Stimulated activated effector memory CD8-positive, alpha-beta T cell treated with anti-CD3 and anti-CD28 coated beads, Interleukin-12 subunit alpha, Interleukin-12 subunit beta, amount 100 ng/mL, for 72 hours (primary cell): ENCODE data around the gene RPS19BP1.
"Not testable (repeated sequence)": the region's sequence is repeated elsewhere in the genome, so short reads cannot be mapped to it uniquely, and the experiment has no call there.

ENCODE experiments used
- ATAC-seq: fragments of 150-1000 bp; cut with Tn5 transposase; 2 replicates; pipeline ENCODE4 v1.10.0; 2021
- DNase-seq, 2 donors: peaks; one replicate each; pipeline ENCODE4 v3.0.0; 2021 to 2022; ENCODE audit warnings: low spot score in 2 of 2
- H3K27ac Mint-ChIP-seq: one replicate; pipeline ENCODE4 v1.8.0; 2022; ENCODE audit warnings: mild to moderate bottlenecking, mixed read lengths
- H3K36me3 Mint-ChIP-seq: one replicate; pipeline ENCODE4 v1.8.0; 2022; ENCODE audit warnings: mild to moderate bottlenecking, mixed read lengths
- H3K4me1 Mint-ChIP-seq: one replicate; pipeline ENCODE4 v1.8.0; 2022; ENCODE audit warnings: mixed read lengths
- H3K4me3 Mint-ChIP-seq: one replicate; pipeline ENCODE4 v1.8.0; 2022; ENCODE audit warnings: mild to moderate bottlenecking, mixed read lengths
- H3K9me3 Mint-ChIP-seq: one replicate; pipeline ENCODE4 v1.8.0; 2022; ENCODE audit warnings: mixed read lengths

Gene RPS19BP1

GRCh38 chr22:39515266-39516050 lies 17.1 kb downstream of the RPS19BP1 start:
- Mint-ChIP-seq H3K4me1 (peaks cover 36% of the 10 kb centered on the region), H3K9me3 (no peaks in the 10 kb centered on the region), H3K27ac (peak overlapping the region; percentile 63), H3K4me3 (no peak overlapping the region), H3K36me3 (peaks cover 93% of the 10 kb centered on the region)
- DNase-seq (no peak), ATAC-seq (no peak)

- ATAC-seq = no peak
Observed at GRCh38 chr22:39514373-39514973, 18.1 kb downstream of the RPS19BP1 start.

GRCh38 chr22:39513791-39514190 lies 18.8 kb downstream of the RPS19BP1 start:
- Mint-ChIP-seq H3K4me3 (no peak overlapping the region), H3K36me3 (peaks cover 93% of the 10 kb centered on the region), H3K27ac (peak overlapping the region; percentile 32), H3K9me3 (no peaks in the 10 kb centered on the region), H3K4me1 (peaks cover 33% of the 10 kb centered on the region)
- DNase-seq (no peak), ATAC-seq (no peak)

More at GRCh38 chr22:39514373-39514973, 18.1 kb downstream of the RPS19BP1 start:
- no peaks in the 10 kb centered on the region for H3K9me3 Mint-ChIP-seq
- H3K4me3 Mint-ChIP-seq = no peak overlapping the region
- no peak for DNase-seq
- H3K4me1 Mint-ChIP-seq = peaks cover 35% of the 10 kb centered on the region
- no peak overlapping the region for H3K27ac Mint-ChIP-seq
- H3K36me3 Mint-ChIP-seq = peaks cover 93% of the 10 kb centered on the region

- Mint-ChIP-seq H3K27ac (no peak overlapping the region), H3K9me3 (no peaks in the 10 kb centered on the region), H3K4me1 (peaks cover 38% of the 10 kb centered on the region), H3K36me3 (peaks cover 100% of the 10 kb centered on the region), H3K4me3 (no peak overlapping the region)
- DNase-seq (no peak), ATAC-seq (no peak)
Observed at GRCh38 chr22:39512026-39512425, 20.5 kb downstream of the RPS19BP1 start.

- Mint-ChIP-seq H3K4me1 (peaks cover 45% of the 10 kb centered on the region), H3K27ac (no peak overlapping the region), H3K9me3 (no peaks in the 10 kb centered on the region), H3K36me3 (peaks cover 100% of the 10 kb centered on the region), H3K4me3 (no peak overlapping the region)
- DNase-seq (no peak), ATAC-seq (no peak)
Observed at GRCh38 chr22:39511226-39511625, 21.3 kb downstream of the RPS19BP1 start.

- ATAC-seq = no peak
- H3K4me3 Mint-ChIP-seq = no peak overlapping the region
- no peak for DNase-seq
- H3K9me3 Mint-ChIP-seq = no peaks in the 10 kb centered on the region
- no peak overlapping the region for H3K27ac Mint-ChIP-seq
- H3K4me1 Mint-ChIP-seq = peaks cover 45% of the 10 kb centered on the region
- H3K36me3 Mint-ChIP-seq = peaks cover 100% of the 10 kb centered on the region
Observed at GRCh38 chr22:39510529-39511149, 21.9 kb downstream of the RPS19BP1 start.

GRCh38 chr22:39508393-39508792 lies 24.2 kb downstream of the RPS19BP1 start:
- no peak for DNase-seq
- peak overlapping the region; percentile 58 for H3K27ac Mint-ChIP-seq
- H3K4me3 Mint-ChIP-seq = no peak overlapping the region
- no peaks in the 10 kb centered on the region for H3K9me3 Mint-ChIP-seq
- peaks cover 100% of the 10 kb centered on the region for H3K36me3 Mint-ChIP-seq
- H3K4me1 Mint-ChIP-seq = peaks cover 51% of the 10 kb centered on the region
- no peak for ATAC-seq

- Mint-ChIP-seq H3K4me1 (peaks cover 60% of the 10 kb centered on the region), H3K36me3 (peaks cover 88% of the 10 kb centered on the region), H3K27ac (peak overlapping the region; percentile 41)
- ATAC-seq, DNase-seq, H3K4me3 Mint-ChIP-seq, H3K9me3 Mint-ChIP-seq: not testable (repeated sequence)
Observed at GRCh38 chr22:39507021-39507420, 25.5 kb downstream of the RPS19BP1 start.

- Mint-ChIP-seq H3K9me3 (no peaks in the 10 kb centered on the region), H3K27ac (no peak overlapping the region), H3K36me3 (peaks cover 59% of the 10 kb centered on the region), H3K4me1 (peaks cover 62% of the 10 kb centered on the region), H3K4me3 (peak overlapping the region; percentile 85)
- ATAC-seq (no peak), DNase-seq (no peak)
Observed at GRCh38 chr22:39504071-39504470, 28.5 kb downstream of the RPS19BP1 start.

GRCh38 chr22:39503630-39504029 lies 28.9 kb downstream of the RPS19BP1 start:
- Mint-ChIP-seq H3K4me1 (peaks cover 60% of the 10 kb centered on the region), H3K36me3 (peaks cover 54% of the 10 kb centered on the region), H3K27ac (peak overlapping the region; percentile 89), H3K4me3 (peak overlapping the region; percentile 85), H3K9me3 (no peaks in the 10 kb centered on the region)
- DNase-seq (no peak), ATAC-seq (no peak)

- Mint-ChIP-seq H3K4me1 (peaks cover 52% of the 10 kb centered on the region), H3K4me3 (peak overlapping the region; percentile 85)
Observed at GRCh38 chr22:39502789-39503409, 29.6 kb downstream of the RPS19BP1 start.

GRCh38 chr22:39502109-39502788 lies 30.3 kb downstream of the RPS19BP1 start, which contains the start of gene MIEF1:
Gene MIEF1, plus strand, starts transcription at chr22:39502290. Its CDS starts 9,005 bp downstream, at chr22:39511295.
- peak; percentile 99 for ATAC-seq
- H3K4me1 Mint-ChIP-seq = peaks cover 52% of the 10 kb centered on the region
- DNase-seq = peak; percentile 91 to 98
- peaks cover 40% of the 10 kb centered on the region for H3K36me3 Mint-ChIP-seq
- peak within 1 kb of the TSS; percentile 89 for H3K27ac Mint-ChIP-seq
- H3K4me3 Mint-ChIP-seq = peak within 1 kb of the TSS; percentile 85
- H3K9me3 Mint-ChIP-seq = no peaks in the 10 kb centered on the region

More at GRCh38 chr22:39502789-39503409, 29.6 kb downstream of the RPS19BP1 start:
- no peaks in the 10 kb centered on the region for H3K9me3 Mint-ChIP-seq
- H3K27ac Mint-ChIP-seq = peak overlapping the region; percentile 89
- DNase-seq = no peak
- ATAC-seq = peak; percentile 0
- peaks cover 47% of the 10 kb centered on the region for H3K36me3 Mint-ChIP-seq

- ATAC-seq = peak; percentile 49
- H3K9me3 Mint-ChIP-seq = no peaks in the 10 kb centered on the region
- no peak for DNase-seq
- peaks cover 49% of the 10 kb centered on the region for H3K4me1 Mint-ChIP-seq
- H3K27ac Mint-ChIP-seq = peak overlapping the region; percentile 89
- peak overlapping the region; percentile 85 for H3K4me3 Mint-ChIP-seq
- peaks cover 35% of the 10 kb centered on the region for H3K36me3 Mint-ChIP-seq
Observed at GRCh38 chr22:39501644-39502108, 30.9 kb downstream of the RPS19BP1 start.

GRCh38 chr22:39500101-39500500 lies 32.4 kb downstream of the RPS19BP1 start:
- Mint-ChIP-seq H3K27ac (no peak overlapping the region), H3K9me3 (no peaks in the 10 kb centered on the region), H3K4me3 (no peak overlapping the region), H3K4me1 (peaks cover 35% of the 10 kb centered on the region), H3K36me3 (peaks cover 19% of the 10 kb centered on the region)
- ATAC-seq (no peak), DNase-seq (no peak)
